Naive B cell (primary cell): ENCODE data around the gene ABHD2. TPM values are rescaled to one million over a fixed set of nuclear protein-coding genes. Genes with fewer than 3 reads are reported as not detected.
"Not testable (repeated sequence)": the region's sequence is repeated elsewhere in the genome, so short reads cannot be mapped to it uniquely, and the experiment has no call there.

Experiments used
- ATAC-seq, 2 donors: fragments of 150-1000 bp; cut with Tn5 transposase; 2 replicates each; pipeline ENCODE4 v1.10.0; 2021; ENCODE audit warnings: low read depth in 2 of 2, mild to moderate bottlenecking in 2 of 2, moderate library complexity in 2 of 2
- DNase-seq: peaks from one replicate; pipeline ENCODE4 v3.0.0; 2022
- H3K27ac Mint-ChIP-seq, 6 donors: one replicate each; pipeline ENCODE4 v1.8.0; 2020 to 2022; ENCODE audit warnings: mild to moderate bottlenecking in 6 of 6, mixed read lengths in 6 of 6, moderate library complexity in 5 of 6, inconsistent platforms in 2 of 6
- H3K27me3 Mint-ChIP-seq, 3 donors: one replicate each; pipeline ENCODE4 v1.8.0; 2021 to 2022; ENCODE audit warnings: mixed read lengths in 3 of 3, mild to moderate bottlenecking in 1 of 3
- H3K36me3 Mint-ChIP-seq, 2 donors: one replicate each; pipeline ENCODE4 v1.8.0; 2020 to 2022; ENCODE audit warnings: mixed read lengths in 2 of 2, inconsistent platforms in 1 of 2, mild to moderate bottlenecking in 1 of 2
- H3K4me1 Mint-ChIP-seq, 3 donors: one replicate each; pipeline ENCODE4 v1.8.0; 2020 to 2022; ENCODE audit warnings: mixed read lengths in 3 of 3, inconsistent platforms in 1 of 3, mild to moderate bottlenecking in 1 of 3, moderate library complexity in 1 of 3
- H3K4me3 Mint-ChIP-seq, 8 donors: one replicate each; pipeline ENCODE4 v1.8.0; 2020 to 2022; ENCODE audit warnings: mild to moderate bottlenecking in 8 of 8, mixed read lengths in 8 of 8, moderate library complexity in 8 of 8, inconsistent platforms in 2 of 8
- H3K9me3 Mint-ChIP-seq, 7 donors: one replicate each; pipeline ENCODE4 v1.8.0; 2020 to 2022; ENCODE audit warnings: mixed read lengths in 7 of 7, mild to moderate bottlenecking in 5 of 7, inconsistent platforms in 2 of 7, moderate library complexity in 1 of 7
- polyA plus RNA-seq, 6 donors: library from polyadenylated mRNA; unstranded; fragments of 300-500 nt; fragmentation: Illumina TruSeq; gene quantifications; one replicate each; pipeline ENCODE4 v1.2.3, GENCODE V29; 2021; ENCODE audit warnings: low read depth in 6 of 6

The ABHD2 gene, protein sequence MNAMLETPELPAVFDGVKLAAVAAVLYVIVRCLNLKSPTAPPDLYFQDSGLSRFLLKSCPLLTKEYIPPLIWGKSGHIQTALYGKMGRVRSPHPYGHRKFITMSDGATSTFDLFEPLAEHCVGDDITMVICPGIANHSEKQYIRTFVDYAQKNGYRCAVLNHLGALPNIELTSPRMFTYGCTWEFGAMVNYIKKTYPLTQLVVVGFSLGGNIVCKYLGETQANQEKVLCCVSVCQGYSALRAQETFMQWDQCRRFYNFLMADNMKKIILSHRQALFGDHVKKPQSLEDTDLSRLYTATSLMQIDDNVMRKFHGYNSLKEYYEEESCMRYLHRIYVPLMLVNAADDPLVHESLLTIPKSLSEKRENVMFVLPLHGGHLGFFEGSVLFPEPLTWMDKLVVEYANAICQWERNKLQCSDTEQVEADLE
- 10 to 100 TPM in 4 of 6 donors, 1 to 10 TPM in 2; 5.4 to 17.6 (median 12.1) TPM for polyA plus RNA-seq

DNA sequence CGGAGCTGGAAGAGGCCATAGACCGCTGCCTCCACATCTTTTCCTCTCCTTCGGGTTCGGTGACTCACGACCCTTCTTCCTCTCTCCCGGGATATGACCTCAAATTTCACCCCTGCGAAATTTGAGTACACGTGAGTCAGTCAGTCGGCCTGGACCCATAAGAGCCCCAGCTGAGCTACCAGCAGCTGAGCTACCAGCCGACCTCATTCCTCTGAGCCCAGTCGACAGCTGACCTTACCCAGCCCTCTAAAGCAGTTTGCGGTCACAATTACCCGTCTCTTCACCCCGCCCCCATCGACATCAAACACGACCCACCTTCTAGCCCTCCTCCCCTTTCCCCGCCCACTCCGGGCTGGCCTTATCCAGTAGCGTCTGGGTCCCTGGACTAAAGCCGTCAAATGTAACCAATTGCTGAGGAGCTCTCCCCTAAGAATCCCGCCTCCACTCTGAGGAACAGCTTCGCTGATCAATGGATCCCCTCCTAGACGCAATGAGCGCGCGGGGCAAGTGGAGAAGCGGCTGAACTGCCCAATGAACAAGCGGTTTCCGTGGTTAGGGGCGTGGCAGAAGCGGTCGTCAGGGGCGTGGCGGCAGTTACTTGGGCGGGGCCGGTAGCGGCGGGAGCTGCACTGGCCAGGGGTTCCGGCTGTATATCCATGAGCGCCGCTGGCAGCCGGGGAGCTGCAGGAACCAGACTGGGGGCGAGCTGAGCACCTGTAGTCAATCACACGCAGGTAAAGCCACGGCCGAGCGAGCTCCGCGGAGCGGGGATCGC, at the start of gene ABHD2:
Gene ABHD2, plus strand, starts transcription at position 627 of the 775 bp plus-strand sequence. CDS start 27,872 bp downstream, outside the sequence.
- Mint-ChIP-seq H3K4me3 (no peak within 1 kb of the TSS), H3K27ac (peak within 1 kb of the TSS in 2 of 6 donors; percentile 87 to 90), H3K9me3 (no peaks in the 10 kb centered on the region), H3K4me1 (peaks cover 31 to 34% (median 31%) of the 10 kb centered on the region in 3 donors), H3K36me3 (no peaks in the 10 kb centered on the region), H3K27me3 (no peaks in the 10 kb centered on the region)
- ATAC-seq (peak; percentile 93 to 95), DNase-seq (peak; percentile 98)

DNA sequence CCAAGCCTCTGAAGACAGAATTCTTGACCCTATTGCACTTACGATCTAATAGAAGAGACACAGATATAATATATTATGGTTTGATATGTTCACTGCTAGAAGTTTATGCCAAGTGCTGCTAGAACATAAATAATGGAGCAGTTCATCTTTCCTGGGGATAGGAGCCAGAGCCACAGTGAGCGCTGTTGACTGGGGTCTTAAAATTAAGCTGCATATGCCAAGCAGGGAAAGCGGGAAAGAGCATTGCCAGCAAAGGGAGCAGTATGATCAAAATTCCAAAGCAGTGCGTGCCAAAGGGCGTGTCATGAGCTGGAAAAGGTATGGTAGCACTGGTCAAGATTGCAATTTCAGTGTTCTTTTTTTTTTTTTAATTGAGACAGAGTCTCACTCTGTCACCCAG, 49.1 kb upstream of the ABHD2 start:
- DNase-seq, result no peak
- H3K4me3 Mint-ChIP-seq, result no peak overlapping the region
- ATAC-seq, result no peak
- H3K27ac Mint-ChIP-seq, result peak overlapping the region in 1 of 6 donors; percentile 21
- H3K27me3 Mint-ChIP-seq, result peaks cover 23 to 43% (median 32%) of the 10 kb centered on the region in 3 donors
- peaks cover 0 to 2% (median 0%) of the 10 kb centered on the region in 7 donors for H3K9me3 Mint-ChIP-seq
- no peaks in the 10 kb centered on the region for H3K36me3 Mint-ChIP-seq
- H3K4me1 Mint-ChIP-seq, result no peaks in the 10 kb centered on the region

DNA sequence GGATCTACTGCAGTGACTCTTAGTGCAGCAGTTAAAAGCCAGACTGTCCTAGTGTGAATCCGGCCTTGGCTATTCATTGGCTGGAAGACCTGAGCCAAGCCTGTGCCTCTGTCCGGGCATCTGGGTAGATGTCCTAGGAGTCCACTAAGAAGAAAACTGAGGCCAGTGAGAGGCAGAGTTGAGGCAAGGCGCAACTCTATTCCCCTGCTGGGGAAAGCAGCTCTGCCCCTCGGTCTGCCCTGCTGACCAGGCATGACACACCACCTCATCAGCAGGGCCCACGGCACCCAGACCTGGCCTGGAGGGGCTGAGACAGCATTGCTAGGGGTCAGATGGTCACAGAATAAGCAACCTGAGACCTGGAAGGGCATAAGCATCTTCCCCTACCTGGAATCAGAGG, 46.7 kb upstream of the ABHD2 start:
- Mint-ChIP-seq H3K27me3 (peaks cover 12 to 33% (median 27%) of the 10 kb centered on the region in 3 donors), H3K9me3 (peaks cover 0 to 2% (median 0%) of the 10 kb centered on the region in 7 donors), H3K27ac (no peak overlapping the region), H3K4me1 (no peaks in the 10 kb centered on the region), H3K36me3 (no peaks in the 10 kb centered on the region), H3K4me3 (no peak overlapping the region)
- ATAC-seq, result no peak
- DNase-seq, result no peak

DNA sequence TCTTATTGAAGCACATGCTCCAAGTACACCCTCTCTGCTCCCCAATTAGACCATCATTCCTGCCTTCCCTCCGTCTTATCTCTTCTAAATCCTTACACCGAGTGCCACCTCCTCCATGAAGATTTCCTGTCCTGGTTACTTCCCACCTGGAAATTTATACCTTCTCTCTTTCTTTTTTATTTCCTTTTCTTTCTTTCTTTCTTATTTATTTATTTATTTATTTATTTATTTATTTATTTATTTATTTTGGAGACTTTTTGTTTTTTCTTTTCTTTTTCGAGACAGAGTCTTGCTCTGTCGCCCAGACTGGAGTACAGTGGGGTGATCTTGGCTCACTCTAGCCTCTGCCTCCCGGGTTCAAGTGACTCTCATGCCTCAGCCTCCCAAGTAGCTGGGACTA, 45.9 kb upstream of the ABHD2 start:
- Mint-ChIP-seq H3K9me3 (peaks cover 0 to 2% (median 0%) of the 10 kb centered on the region in 7 donors), H3K4me1 (no peaks in the 10 kb centered on the region), H3K36me3 (no peaks in the 10 kb centered on the region), H3K27me3 (peaks cover 12 to 32% (median 25%) of the 10 kb centered on the region in 3 donors), H3K4me3 (no peak overlapping the region), H3K27ac (no peak overlapping the region)
- no peak for DNase-seq
- ATAC-seq, result no peak

DNA sequence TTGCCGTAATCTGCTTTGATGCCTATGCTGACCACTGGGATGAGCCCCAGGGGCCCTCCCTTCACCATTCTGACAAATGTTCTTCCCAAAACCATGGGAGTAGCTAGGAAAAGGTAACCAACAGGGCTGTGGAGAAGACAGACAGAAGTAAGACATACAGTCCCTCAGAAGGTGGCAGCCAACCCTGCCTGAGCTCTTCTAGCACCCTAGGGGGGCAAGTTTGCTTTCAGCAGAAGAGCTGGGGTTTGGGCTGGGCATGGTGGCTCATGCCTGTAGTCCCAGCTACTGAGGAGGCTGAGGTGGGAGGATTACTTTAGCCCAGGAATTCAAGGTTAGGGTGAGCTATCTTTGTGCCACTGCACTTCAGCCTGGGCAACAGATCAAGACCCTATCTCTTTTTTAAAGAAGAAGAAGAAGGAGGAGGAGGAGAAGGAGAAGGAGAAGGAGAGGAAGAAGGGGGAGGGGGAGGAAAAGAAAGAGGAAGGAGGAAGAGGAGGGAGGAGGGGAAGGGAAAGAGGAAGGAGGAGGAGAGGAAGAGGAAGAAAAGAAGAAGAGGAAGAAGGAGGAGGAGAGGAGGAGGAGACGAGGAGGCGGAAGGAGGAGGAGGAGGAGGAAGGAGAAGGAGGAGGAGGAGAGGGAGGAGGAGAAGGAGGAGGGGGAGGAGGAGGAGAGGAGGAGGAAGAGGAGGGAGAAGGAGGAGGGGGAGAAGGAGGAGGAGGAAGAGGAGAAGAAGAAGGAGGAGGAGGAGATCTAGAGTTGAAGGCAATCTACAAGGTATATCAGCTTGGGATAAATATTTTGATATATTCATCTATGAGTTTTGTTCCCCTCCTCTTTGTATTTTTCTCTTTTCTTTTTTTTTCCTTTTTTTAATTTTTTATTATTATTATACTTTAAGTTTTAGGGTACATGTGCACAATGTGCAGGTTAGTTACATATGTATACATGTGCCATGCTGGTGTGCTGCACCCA, 44.9 kb upstream of the ABHD2 start:
- Mint-ChIP-seq H3K36me3 (no peaks in the 10 kb centered on the region), H3K9me3 (peaks cover 0 to 2% (median 0%) of the 10 kb centered on the region in 7 donors), H3K4me1 (no peaks in the 10 kb centered on the region), H3K27me3 (peaks cover 7 to 25% (median 24%) of the 10 kb centered on the region in 3 donors), H3K4me3 (no peak overlapping the region), H3K27ac (peak overlapping the region in 1 of 6 donors; percentile 64)
- no peak for ATAC-seq
- DNase-seq, result no peak

DNA sequence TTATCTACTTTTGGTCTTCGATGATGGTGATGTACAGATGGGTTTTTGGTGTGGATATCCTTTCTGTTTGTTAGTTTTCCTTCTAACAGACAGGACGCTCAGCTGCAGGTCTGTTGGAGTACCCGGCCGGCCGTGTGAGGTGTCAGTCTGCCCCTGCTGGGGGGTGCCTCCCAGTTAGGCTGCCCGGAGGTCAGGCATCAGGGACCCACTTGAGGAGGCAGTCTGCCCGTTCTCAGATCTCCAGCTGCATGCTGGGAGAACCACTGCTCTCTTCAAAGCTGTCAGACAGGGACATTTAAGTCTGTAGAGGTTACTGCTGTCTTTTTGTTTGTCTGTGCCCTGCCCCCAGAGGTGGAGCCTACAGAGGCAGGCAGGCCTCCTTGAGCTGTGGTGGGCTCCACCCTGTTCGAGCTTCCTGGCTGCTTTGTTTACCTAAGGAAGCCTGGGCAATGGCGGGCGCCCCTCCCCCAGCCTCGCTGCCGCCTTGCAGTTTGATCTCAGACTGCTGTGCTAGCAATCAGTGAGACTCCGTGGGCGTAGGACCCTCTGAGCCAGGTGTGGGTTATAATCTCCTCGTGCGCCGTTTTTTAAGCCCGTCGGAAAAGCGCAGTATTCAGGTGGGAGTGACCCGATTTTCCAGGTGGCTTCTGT, 39.1 kb upstream of the ABHD2 start:
- not testable (repeated sequence) for H3K27ac Mint-ChIP-seq, H3K9me3 Mint-ChIP-seq, ATAC-seq, DNase-seq, H3K4me1 Mint-ChIP-seq, H3K4me3 Mint-ChIP-seq, H3K36me3 Mint-ChIP-seq
- H3K27me3 Mint-ChIP-seq, result peaks cover 18 to 31% (median 27%) of the 10 kb centered on the region in 3 donors

DNA sequence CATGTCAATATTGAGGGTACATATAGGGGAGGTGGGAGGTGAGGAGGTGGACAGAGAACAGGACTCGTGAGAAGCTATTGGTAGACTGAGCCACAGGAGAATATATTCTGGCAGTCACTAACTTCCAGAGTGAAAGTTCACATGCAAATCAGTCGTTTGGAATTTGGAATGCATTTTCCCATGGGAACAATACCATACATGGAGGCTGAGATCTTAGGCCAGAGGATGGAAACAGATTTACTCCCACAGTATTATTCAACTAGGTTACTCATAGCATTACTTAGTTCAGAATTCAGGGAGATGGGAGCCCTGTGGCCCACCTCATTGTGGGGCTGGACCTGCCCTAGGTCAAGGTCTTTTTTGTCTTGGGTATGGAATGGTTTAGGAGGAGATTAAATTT, 36.4 kb upstream of the ABHD2 start:
- H3K27ac Mint-ChIP-seq, result peak overlapping the region in 1 of 6 donors; percentile 10
- ATAC-seq, result no peak
- H3K9me3 Mint-ChIP-seq, result no peaks in the 10 kb centered on the region
- H3K4me1 Mint-ChIP-seq, result no peaks in the 10 kb centered on the region
- H3K4me3 Mint-ChIP-seq, result no peak overlapping the region
- peaks cover 18 to 31% (median 27%) of the 10 kb centered on the region in 3 donors for H3K27me3 Mint-ChIP-seq
- H3K36me3 Mint-ChIP-seq, result no peaks in the 10 kb centered on the region
- no peak for DNase-seq

DNA sequence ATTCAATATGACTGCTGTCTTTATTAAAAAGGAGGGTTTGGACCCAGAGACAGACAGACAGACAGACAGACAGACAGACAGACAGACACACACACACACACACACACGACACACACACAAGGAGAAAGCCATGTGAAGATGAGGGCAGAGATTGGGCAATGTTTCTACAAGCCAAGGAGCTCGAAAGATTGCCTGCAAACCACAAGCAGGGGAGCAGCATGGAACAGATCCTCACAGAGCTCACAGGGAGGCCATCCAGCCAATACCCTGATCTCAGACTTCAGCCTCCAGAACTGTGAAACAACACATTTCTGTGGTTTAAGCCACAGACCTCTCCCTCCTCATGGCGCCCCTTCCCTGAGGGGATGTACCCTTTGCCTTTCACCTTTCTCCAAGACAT, 35.8 kb upstream of the ABHD2 start:
- Mint-ChIP-seq H3K4me3 (no peak overlapping the region), H3K27ac (peak overlapping the region in 1 of 6 donors; percentile 60), H3K36me3 (no peaks in the 10 kb centered on the region), H3K4me1 (peaks cover 0 to 4% (median 0%) of the 10 kb centered on the region in 3 donors), H3K27me3 (peaks cover 19 to 35% (median 27%) of the 10 kb centered on the region in 3 donors), H3K9me3 (no peaks in the 10 kb centered on the region)
- DNase-seq (no peak), ATAC-seq (no peak)

DNA sequence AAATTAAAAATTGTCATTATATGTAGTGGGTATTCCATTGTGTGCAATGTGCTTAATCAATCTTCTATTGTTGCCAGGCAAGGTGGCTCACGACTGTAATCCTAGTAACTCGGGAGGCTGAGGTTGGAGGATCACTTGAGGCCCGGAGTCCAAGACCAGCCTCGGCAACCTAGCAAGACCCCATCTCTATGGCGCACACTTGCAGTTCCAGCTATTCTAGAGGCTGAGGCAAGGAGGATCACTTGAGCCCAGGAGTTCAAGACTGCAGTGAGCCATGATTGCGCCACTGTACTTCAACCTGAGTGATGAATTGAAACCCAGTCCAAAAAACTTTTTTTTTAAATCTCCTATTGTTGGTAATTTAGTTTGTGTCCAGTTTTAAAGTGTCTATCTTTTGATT, 33.4 kb upstream of the ABHD2 start:
- no peak for DNase-seq
- Mint-ChIP-seq H3K4me1 (peaks cover 0 to 5% (median 2%) of the 10 kb centered on the region in 3 donors), H3K27me3 (peaks cover 28 to 36% (median 32%) of the 10 kb centered on the region in 3 donors), H3K9me3 (no peaks in the 10 kb centered on the region), H3K4me3 (no peak overlapping the region), H3K27ac (peak overlapping the region in 1 of 6 donors; percentile 49), H3K36me3 (no peaks in the 10 kb centered on the region)
- no peak for ATAC-seq

DNA sequence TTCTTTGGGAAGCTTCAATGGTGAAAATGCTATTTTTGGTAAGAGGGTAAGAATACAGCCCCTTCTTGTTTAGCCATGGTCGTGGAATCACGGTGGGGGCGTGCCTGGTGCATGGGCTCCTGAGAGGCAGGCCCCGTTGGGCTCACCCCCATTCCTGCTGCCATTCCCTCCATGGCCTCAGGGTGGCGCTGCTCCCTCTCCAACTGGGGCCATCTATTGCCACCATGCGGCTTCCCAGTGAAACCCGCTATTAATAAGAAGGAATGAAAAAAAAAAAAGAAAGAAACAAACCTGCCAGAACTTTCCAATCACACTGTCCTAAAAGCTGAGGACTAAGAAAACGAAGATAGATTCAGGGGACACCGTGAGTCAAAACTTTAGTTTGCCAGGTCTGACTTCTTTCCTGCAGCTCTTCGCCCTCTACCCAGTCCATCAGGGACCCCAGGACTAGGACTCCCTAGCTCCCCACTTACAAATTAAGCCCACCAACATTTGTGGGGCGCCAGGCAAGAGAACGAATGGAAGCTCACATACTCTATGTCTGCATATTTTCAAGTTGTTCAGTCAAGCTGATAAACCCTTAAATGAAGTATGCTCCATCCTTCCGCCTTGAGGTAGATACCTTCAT, 30.6 kb upstream of the ABHD2 start:
- Mint-ChIP-seq H3K27ac (peak overlapping the region in 1 of 6 donors; percentile 61), H3K36me3 (no peaks in the 10 kb centered on the region), H3K27me3 (peaks cover 13 to 21% (median 14%) of the 10 kb centered on the region in 3 donors), H3K9me3 (no peaks in the 10 kb centered on the region), H3K4me3 (no peak overlapping the region), H3K4me1 (peaks cover 0 to 5% (median 2%) of the 10 kb centered on the region in 3 donors)
- peak; percentile 57 for DNase-seq
- peak; percentile 68 to 72 for ATAC-seq

DNA sequence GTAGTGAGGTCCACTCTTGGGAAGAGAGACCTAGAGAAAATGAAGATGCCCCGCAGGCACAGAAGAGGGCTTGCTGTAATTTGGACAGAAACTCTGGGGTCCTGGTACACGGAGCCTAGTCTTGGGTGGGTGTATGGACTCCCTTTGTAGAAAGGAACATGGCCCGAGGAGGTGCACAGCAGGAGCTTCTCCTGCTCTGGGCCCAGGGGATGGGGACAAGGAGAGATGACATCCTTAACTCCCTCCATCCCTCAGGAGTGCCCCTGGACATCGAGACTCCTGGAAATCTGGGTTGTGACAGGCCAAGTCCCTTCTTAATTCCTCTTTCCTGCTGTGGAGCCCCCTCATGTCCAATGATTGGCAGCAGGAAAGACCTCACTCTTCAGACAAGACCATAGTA, 29.9 kb upstream of the ABHD2 start:
- H3K4me1 Mint-ChIP-seq, result peaks cover 0 to 5% (median 2%) of the 10 kb centered on the region in 3 donors
- no peaks in the 10 kb centered on the region for H3K36me3 Mint-ChIP-seq
- DNase-seq (no peak), ATAC-seq (no peak)
- H3K4me3 Mint-ChIP-seq, result no peak overlapping the region
- no peak overlapping the region for H3K27ac Mint-ChIP-seq
- H3K27me3 Mint-ChIP-seq, result peaks cover 13 to 21% (median 14%) of the 10 kb centered on the region in 3 donors
- H3K9me3 Mint-ChIP-seq, result no peaks in the 10 kb centered on the region

DNA sequence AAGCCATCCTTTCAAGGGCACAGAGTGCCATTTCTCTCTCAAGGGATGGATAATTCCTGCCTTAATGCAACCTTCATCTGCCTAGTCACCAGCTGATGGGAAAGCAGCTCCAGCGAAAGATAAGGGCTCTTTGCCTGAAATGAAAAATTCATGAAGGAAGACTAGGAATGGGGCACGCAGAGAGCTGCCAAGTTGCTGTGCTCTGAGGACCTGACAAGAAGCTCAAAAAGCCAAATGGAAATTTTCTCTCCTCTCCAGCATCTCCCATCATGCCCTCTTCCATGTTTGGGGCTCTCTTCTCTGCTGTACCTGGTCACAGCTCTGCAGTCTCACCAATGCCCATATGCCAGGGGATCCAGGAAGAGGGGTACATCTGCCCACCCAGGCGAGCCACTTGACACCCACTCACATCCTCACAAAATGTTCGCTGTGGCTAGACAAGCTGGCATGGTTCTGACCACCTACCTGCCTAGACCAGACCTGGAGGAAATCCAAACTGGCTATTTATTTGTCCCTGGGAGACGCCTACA, 29.3 kb upstream of the ABHD2 start:
- Mint-ChIP-seq H3K27me3 (peaks cover 13 to 21% (median 14%) of the 10 kb centered on the region in 3 donors), H3K4me1 (peaks cover 0 to 5% (median 2%) of the 10 kb centered on the region in 3 donors), H3K27ac (peak overlapping the region in 3 of 6 donors; percentile 30 to 59 (median 35)), H3K36me3 (no peaks in the 10 kb centered on the region), H3K9me3 (no peaks in the 10 kb centered on the region), H3K4me3 (no peak overlapping the region)
- DNase-seq (no peak), ATAC-seq (no peak)
